Measurements from ENCODE around the gene SLC24A3. TPM values are rescaled to one million over a fixed set of nuclear protein-coding genes. Genes with fewer than 3 reads are reported as not detected.

The SLC24A3 gene
- total RNA-seq, 1 donor from 2014 or later, result 0.10 TPM

DNA sequence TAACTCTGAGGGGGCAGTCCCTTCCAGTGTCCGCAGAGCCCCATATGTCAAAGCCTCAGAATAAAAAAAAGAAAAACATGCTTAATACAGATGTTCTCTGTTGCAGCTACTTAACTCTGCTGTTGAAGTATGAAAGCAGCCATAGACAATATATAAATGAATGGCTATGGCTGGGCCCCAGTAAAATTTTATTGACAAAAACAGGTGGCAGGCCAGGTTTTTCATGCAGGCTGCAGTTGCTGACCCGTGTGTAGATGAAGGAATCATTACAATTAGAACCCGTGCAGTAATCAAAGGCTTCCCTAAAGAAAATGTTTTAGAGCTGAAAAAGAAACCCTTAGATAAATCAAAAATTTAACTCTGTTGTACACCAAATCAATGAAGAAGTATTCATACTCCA lies 532.7 kb downstream of the SLC24A3 start:
- no peaks in the 10 kb centered on the region for H3K36me3 Mint-ChIP-seq (ENCODE audit: low read depth)
- no peaks in the 10 kb centered on the region for H3K4me1 Mint-ChIP-seq (ENCODE audit: low read depth)
- H3K9me3 Mint-ChIP-seq (ENCODE audit: low read depth), result no peaks in the 10 kb centered on the region
- no peak overlapping the region for H3K4me3 Mint-ChIP-seq (ENCODE audit: unreplicated experiment)
- no peak for DNase-seq (ENCODE audit: low spot score)
- H3K27me3 Mint-ChIP-seq (ENCODE audit: low read depth), result peaks cover 3% of the 10 kb centered on the region
- TF ChIP-seq, protein P1, sequence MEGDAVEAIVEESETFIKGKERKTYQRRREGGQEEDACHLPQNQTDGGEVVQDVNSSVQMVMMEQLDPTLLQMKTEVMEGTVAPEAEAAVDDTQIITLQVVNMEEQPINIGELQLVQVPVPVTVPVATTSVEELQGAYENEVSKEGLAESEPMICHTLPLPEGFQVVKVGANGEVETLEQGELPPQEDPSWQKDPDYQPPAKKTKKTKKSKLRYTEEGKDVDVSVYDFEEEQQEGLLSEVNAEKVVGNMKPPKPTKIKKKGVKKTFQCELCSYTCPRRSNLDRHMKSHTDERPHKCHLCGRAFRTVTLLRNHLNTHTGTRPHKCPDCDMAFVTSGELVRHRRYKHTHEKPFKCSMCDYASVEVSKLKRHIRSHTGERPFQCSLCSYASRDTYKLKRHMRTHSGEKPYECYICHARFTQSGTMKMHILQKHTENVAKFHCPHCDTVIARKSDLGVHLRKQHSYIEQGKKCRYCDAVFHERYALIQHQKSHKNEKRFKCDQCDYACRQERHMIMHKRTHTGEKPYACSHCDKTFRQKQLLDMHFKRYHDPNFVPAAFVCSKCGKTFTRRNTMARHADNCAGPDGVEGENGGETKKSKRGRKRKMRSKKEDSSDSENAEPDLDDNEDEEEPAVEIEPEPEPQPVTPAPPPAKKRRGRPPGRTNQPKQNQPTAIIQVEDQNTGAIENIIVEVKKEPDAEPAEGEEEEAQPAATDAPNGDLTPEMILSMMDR (IDR thresholded peaks at IDR 0.05), result no peak
- no peak overlapping the region for H3K27ac Mint-ChIP-seq (ENCODE audit: unreplicated experiment)

DNA sequence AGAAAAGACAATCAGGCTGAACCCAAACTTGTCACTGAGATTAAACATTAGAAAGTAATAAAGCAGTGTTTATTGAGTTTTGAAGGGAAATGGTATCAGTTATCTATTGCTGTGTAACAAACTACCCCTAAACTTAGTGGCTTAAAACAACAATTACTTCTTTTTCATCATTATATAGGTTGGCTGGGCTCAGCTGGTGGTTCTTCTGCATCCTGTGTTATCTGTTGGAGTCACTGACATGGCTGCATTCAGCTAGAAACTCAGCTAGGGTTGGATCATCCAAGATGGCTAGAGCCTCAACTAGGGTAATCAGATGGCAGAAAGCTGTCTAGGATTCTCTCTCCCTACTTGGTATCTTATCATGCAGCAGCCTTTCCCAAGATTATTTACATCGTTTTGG lies 533.1 kb downstream of the SLC24A3 start:
- H3K9me3 Mint-ChIP-seq (ENCODE audit: low read depth), result no peaks in the 10 kb centered on the region
- no peaks in the 10 kb centered on the region for H3K36me3 Mint-ChIP-seq (ENCODE audit: low read depth)
- no peak overlapping the region for H3K4me3 Mint-ChIP-seq (ENCODE audit: unreplicated experiment)
- TF ChIP-seq, protein P1 (IDR thresholded peaks at IDR 0.05), result no peak
- H3K4me1 Mint-ChIP-seq (ENCODE audit: low read depth), result no peaks in the 10 kb centered on the region
- no peak overlapping the region for H3K27ac Mint-ChIP-seq (ENCODE audit: unreplicated experiment)
- peaks cover 3% of the 10 kb centered on the region for H3K27me3 Mint-ChIP-seq (ENCODE audit: low read depth)
- no peak for DNase-seq (ENCODE audit: low spot score)

DNA sequence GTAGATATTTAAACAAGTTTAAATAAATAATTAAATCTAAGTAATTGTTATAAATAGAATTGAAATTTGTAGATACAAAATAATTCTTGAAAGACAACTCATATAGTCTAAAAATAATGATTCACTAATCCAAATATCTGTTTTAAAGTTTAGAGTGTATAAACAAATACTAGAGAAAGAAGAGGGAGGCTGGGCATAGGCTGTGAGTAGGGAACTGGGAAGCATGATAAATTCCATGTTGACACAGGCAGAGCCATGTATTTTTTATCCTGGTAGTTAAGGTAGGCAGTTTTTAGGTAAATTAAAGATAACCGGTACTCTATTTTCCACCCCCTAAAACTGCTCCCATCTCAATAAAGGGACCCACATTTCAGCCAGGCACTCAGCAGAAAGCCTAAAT lies 534.0 kb downstream of the SLC24A3 start:
- no peak overlapping the region for H3K27ac Mint-ChIP-seq (ENCODE audit: unreplicated experiment)
- H3K9me3 Mint-ChIP-seq (ENCODE audit: low read depth), result no peaks in the 10 kb centered on the region
- H3K4me3 Mint-ChIP-seq (ENCODE audit: unreplicated experiment), result no peak overlapping the region
- peaks cover 3% of the 10 kb centered on the region for H3K27me3 Mint-ChIP-seq (ENCODE audit: low read depth)
- DNase-seq (ENCODE audit: low spot score), result no peak
- no peaks in the 10 kb centered on the region for H3K4me1 Mint-ChIP-seq (ENCODE audit: low read depth)
- no peaks in the 10 kb centered on the region for H3K36me3 Mint-ChIP-seq (ENCODE audit: low read depth)
- TF ChIP-seq, protein P1 (IDR thresholded peaks at IDR 0.05), result no peak

DNA sequence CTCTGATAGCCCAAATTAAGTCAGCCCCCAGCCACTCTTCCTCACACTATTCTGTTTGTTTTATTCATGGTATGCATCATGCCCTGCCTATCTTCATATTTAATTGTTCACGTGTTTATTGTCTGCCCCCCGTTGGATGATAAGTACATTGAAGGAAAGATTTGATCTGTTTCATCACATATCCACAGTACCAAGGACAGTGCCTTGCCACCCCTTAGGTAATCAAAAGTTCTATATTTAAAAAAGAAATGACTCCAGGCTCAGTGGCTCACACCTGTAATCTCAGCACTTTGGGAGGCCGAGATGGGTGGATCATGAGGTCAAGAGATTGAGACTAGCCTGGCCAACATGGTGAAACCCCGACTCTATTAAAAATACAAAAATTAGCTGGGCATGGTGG lies 535.5 kb downstream of the SLC24A3 start:
- Mint-ChIP-seq H3K27me3 (ENCODE audit: low read depth) (no peaks in the 10 kb centered on the region), H3K27ac (ENCODE audit: unreplicated experiment) (no peak overlapping the region), H3K4me1 (ENCODE audit: low read depth) (no peaks in the 10 kb centered on the region), H3K36me3 (ENCODE audit: low read depth) (no peaks in the 10 kb centered on the region), H3K4me3 (ENCODE audit: unreplicated experiment) (no peak overlapping the region), H3K9me3 (ENCODE audit: low read depth) (no peaks in the 10 kb centered on the region)
- DNase-seq (ENCODE audit: low spot score), result no peak
- TF ChIP-seq, protein P1 (IDR thresholded peaks at IDR 0.05), result no peak

DNA sequence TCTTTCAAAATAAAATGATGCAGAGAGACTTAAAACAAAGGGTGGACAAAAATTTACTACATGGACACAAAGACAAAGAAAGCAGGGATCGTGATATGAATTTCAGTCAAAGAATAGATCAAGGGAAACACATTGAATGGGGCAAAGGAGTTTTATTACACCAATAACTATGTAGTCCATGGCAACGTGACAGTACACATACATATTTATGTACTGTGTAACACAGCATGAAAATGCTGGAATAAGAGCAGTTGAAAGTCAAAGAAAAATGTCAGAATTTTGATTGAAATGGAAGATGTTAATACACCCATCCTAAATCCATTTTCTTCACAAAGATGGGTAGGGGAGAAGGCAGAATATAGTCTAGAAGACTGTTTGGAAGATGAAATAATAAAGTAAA lies 536.2 kb downstream of the SLC24A3 start:
- Mint-ChIP-seq H3K4me3 (ENCODE audit: unreplicated experiment) (no peak overlapping the region), H3K9me3 (ENCODE audit: low read depth) (no peaks in the 10 kb centered on the region), H3K27me3 (ENCODE audit: low read depth) (no peaks in the 10 kb centered on the region), H3K27ac (ENCODE audit: unreplicated experiment) (no peak overlapping the region), H3K36me3 (ENCODE audit: low read depth) (no peaks in the 10 kb centered on the region), H3K4me1 (ENCODE audit: low read depth) (no peaks in the 10 kb centered on the region)
- TF ChIP-seq, protein P1 (IDR thresholded peaks at IDR 0.05), result no peak
- DNase-seq (ENCODE audit: low spot score), result no peak

Measured in chondrocyte (in vitro differentiated cells).